Measurements from ENCODE around the gene NECTIN3. TPM values are rescaled to one million over a fixed set of nuclear protein-coding genes. Genes with fewer than 3 reads are reported as not detected.

The NECTIN3 gene
- total RNA-seq, 4 donors from 2014 or later, result 1.4 to 9.9 (median 2.0) TPM

DNA sequence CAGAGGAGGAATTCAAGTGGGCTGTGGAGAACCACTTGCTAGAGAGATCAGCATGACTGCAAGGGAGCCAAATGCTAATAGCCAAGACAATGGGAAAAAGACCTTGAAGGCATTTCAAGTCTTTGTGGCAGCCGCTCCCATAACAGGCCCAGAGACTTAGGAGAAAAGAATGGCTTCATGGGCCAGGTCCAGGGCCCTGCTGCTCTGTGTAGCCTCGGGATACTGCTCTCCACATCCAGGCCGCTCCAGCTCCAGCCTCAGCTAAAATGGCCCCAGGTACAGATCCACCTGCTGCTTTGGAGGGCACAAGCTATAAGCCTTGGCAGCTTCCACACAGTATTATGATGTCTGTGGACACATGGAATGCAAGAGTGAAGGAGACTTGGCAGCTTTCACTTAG, 157.7 kb downstream of the NECTIN3 start:
- 47 to 89% methylated on average over 3 of the region's 3 CpGs for WGBS, 2 donors
- DNase-seq, result no peak
- Histone ChIP-seq H3K27me3 (no peaks in the 10 kb centered on the region), H3K27ac (no peak overlapping the region), H3K36me3 (no peaks in the 10 kb centered on the region), H3K9me3 (no peaks in the 10 kb centered on the region), H3K4me1 (no peaks in the 10 kb centered on the region), H3K4me3 (no peak overlapping the region)
- intact Hi-C loops (cut with DNase I), result no loop called here
- no peak for TF ChIP-seq POLR2A (IDR thresholded peaks at IDR 0.05)
- TF ChIP-seq, protein P1, sequence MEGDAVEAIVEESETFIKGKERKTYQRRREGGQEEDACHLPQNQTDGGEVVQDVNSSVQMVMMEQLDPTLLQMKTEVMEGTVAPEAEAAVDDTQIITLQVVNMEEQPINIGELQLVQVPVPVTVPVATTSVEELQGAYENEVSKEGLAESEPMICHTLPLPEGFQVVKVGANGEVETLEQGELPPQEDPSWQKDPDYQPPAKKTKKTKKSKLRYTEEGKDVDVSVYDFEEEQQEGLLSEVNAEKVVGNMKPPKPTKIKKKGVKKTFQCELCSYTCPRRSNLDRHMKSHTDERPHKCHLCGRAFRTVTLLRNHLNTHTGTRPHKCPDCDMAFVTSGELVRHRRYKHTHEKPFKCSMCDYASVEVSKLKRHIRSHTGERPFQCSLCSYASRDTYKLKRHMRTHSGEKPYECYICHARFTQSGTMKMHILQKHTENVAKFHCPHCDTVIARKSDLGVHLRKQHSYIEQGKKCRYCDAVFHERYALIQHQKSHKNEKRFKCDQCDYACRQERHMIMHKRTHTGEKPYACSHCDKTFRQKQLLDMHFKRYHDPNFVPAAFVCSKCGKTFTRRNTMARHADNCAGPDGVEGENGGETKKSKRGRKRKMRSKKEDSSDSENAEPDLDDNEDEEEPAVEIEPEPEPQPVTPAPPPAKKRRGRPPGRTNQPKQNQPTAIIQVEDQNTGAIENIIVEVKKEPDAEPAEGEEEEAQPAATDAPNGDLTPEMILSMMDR (IDR thresholded peaks at IDR 0.05), result no peak

DNA sequence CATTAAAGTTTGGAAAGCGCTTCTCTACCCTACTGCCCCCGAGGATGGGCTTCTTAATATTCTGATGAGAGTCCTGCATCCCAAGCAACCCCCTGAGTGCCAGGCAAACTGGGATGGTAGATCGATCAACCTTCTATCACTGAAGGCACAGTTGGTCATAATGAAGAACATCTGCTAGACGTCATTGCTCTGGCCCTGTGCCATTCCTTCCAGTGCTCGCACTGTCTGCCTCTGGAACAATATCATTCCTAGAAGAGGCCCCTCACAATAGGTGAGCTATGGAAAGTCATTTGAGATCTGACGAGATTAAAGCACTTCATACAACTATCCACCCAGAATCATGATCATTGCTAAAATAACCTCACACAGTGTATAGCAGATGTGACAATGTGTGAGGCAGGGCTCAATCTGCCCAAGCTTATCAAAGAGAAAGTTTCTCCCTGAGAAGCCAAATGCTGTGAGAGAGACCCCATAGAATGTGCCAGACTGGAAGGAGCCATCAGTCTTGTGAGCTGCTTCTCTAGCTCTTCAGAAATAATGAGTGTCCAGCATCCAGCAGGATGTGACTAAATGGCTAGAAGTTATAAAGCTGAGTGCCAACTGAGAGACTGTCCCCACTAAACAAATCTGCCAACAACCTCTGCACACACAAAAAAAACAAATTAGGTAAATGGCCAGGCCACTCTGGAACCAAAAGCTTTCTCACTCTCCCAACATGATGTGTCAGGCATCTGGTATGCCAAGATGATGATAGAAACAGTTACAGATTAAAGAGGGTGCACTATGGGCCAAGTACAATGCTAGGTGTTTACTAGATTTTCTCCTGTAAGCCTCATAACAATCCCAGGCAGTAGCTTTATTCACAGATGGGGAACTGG, 165.5 kb downstream of the NECTIN3 start:
- 60 to 78% methylated on average over 6 of the region's 6 CpGs for WGBS, 2 donors
- intact Hi-C loops (cut with DNase I), result no loop called here

DNA sequence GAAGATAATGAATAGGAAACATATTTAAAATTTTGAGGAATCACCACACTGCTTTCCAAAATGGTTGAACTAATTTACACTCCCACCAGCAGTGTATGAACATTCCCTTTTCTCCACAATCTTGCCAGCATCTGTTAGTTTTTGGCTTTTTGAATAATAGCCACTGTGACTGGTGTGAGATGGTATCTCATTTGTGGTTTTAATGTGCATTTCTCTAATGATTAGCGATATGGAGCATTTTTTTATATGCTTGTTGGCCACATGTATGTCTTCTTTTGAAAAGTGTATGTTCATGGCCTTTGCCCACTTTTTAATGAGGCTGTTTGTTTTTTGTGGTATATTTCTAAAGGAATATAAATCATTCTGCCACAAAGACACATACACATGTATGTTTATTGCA, 166.3 kb downstream of the NECTIN3 start:
- intact Hi-C loops (cut with DNase I), result no loop called here
- Histone ChIP-seq H3K4me3 (no peak overlapping the region), H3K4me1 (no peaks in the 10 kb centered on the region), H3K36me3 (no peaks in the 10 kb centered on the region), H3K27ac (no peak overlapping the region), H3K9me3 (peaks cover 0 to 11% (median 0%) of the 10 kb centered on the region in 3 donors), H3K27me3 (no peaks in the 10 kb centered on the region)
- no peak for DNase-seq
- TF ChIP-seq, protein P1 (IDR thresholded peaks at IDR 0.05), result no peak
- TF ChIP-seq POLR2A (IDR thresholded peaks at IDR 0.05), result no peak
- WGBS, 2 donors, result 64 to 86% methylated on average over 1 of the region's 1 CpG

More for the DNA sequence above, 165.5 kb downstream of the NECTIN3 start:
- Histone ChIP-seq H3K36me3 (no peaks in the 10 kb centered on the region), H3K4me1 (no peaks in the 10 kb centered on the region), H3K27ac (no peak overlapping the region), H3K4me3 (no peak overlapping the region), H3K27me3 (no peaks in the 10 kb centered on the region), H3K9me3 (peaks cover 0 to 2% (median 0%) of the 10 kb centered on the region in 3 donors)
- TF ChIP-seq, protein P1 (IDR thresholded peaks at IDR 0.05), result no peak
- no peak for TF ChIP-seq POLR2A (IDR thresholded peaks at IDR 0.05)
- no peak for DNase-seq

DNA sequence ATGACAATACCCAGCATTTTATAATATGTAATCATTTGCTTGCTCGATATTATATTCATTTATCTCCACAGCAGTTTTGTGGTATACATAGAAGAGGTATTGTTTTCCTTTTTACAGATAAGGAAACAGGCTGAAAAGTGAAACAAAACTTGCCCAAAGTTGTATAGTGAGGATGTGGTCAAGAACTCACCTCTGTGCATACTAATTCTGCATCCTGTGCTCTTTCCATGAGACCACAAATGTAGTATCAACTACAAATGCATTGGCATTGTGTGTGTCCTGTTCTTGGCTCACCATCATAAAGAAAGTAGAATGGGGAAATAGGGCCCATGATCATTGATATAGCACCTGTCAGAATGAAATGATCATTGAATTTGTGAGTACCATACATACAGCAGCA, 167.3 kb downstream of the NECTIN3 start:
- no peaks in the 10 kb centered on the region for H3K27me3 ChIP-seq
- H3K36me3 ChIP-seq, result no peaks in the 10 kb centered on the region
- no peak for TF ChIP-seq POLR2A (IDR thresholded peaks at IDR 0.05)
- TF ChIP-seq, protein P1 (IDR thresholded peaks at IDR 0.05), result no peak
- 60 to 63% methylated on average over 1 of the region's 1 CpG for WGBS, 2 donors
- no peak overlapping the region for H3K4me3 ChIP-seq
- H3K9me3 ChIP-seq, result peaks cover 0 to 12% (median 0%) of the 10 kb centered on the region in 3 donors
- DNase-seq, result no peak
- intact Hi-C loops (cut with DNase I), result no loop called here
- no peaks in the 10 kb centered on the region for H3K4me1 ChIP-seq
- H3K27ac ChIP-seq, result no peak overlapping the region

DNA sequence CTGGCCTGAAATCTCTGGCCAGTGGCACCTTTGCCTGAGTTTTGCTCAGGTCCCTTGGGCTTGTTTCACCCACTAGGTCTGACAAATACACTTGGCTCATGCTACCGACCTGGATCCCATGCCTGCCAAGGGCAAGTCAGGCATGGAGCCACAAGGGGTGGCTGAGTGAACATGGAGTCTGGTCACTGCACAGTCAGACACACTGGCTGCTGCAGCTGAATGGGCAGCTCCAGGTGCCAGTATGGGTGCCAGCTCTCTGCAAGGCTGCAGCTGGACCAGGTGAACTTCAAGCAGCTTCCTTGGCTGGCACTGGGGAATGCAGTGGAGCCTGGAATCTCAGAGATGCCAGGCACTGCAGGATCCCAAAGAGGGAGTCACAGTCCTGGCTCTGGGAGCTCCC, 170.3 kb downstream of the NECTIN3 start:
- WGBS, 2 donors, result 71% methylated on average over 1 of the region's 1 CpG; no CpG with 5 or more reads in 1 of the 2 donors

More for the DNA sequence above, 170.3 kb downstream of the NECTIN3 start:
- no peak for DNase-seq
- Histone ChIP-seq H3K4me3 (no peak overlapping the region), H3K27me3 (no peaks in the 10 kb centered on the region), H3K27ac (no peak overlapping the region), H3K4me1 (no peaks in the 10 kb centered on the region), H3K36me3 (no peaks in the 10 kb centered on the region), H3K9me3 (peaks cover 0 to 12% (median 0%) of the 10 kb centered on the region in 3 donors)
- intact Hi-C loops (cut with DNase I), result no loop called here
- TF ChIP-seq, protein P1 (IDR thresholded peaks at IDR 0.05), result no peak
- TF ChIP-seq POLR2A (IDR thresholded peaks at IDR 0.05), result no peak
